Prostate gland (tissue), 2 donors: Measurements from ENCODE around the gene NUTM1.

ENCODE experiments used
- CTCF ChIP-seq, 4 experiments: fragments of 200-600 bp in 2 of 4; fragments of 450-650 bp in 2 of 4; sonication (generic) in 2 of 4; IDR thresholded peaks; 1 replicate in 3 of 4; 2 replicates in 1 of 4; pipeline ENCODE4 v1.5.1; 2016 to 2019; ENCODE audit warnings: antibody characterized with exemption in 4 of 4, mild to moderate bottlenecking in 2 of 4, moderate library complexity in 2 of 4
- POLR2A ChIP-seq: fragments of 450-650 bp; IDR thresholded peaks from one replicate; pipeline ENCODE4 v1.6.1; 2016; ENCODE audit warnings: antibody characterized with exemption, mild to moderate bottlenecking

- TF ChIP-seq CTCF (IDR thresholded peaks at IDR 0.05) (peak; percentile 90 to 96 (median 92)), POLR2A (peak; percentile 77)
Observed at GRCh38 chr15:34367101-34368081, 24.3 kb downstream of the NUTM1 start, which contains the start of gene LPCAT4.
